ENCODE data around the gene PRR12. TPM values are rescaled to one million over a fixed set of nuclear protein-coding genes. Genes with fewer than 3 reads are reported as not detected.

PRR12 gene
- total RNA-seq, 1 experiment from 2014 or later: 22.9 TPM

GRCh38 chr19:49592486-49593232 lies 1.7 kb downstream of the PRR12 start:
- in situ Hi-C loops (cut with HindIII; ENCODE audit: low pct_unique_long_range_greater_than_20kb, low sequenced_read_pairs): no loop called here
- ChIA-PET POLR2A (no interaction called here), CTCF (no interaction called here)
- Histone ChIP-seq H3K4me3 (ENCODE audit: low read depth in 2 of 2, low read length in 2 of 2) (peak overlapping the region; percentile 67 to 73), H3K27me3 (ENCODE audit: control insufficient read depth, insufficient read depth, low read length) (no peaks in the 10 kb centered on the region), H3K4me1 (ENCODE audit: control insufficient read depth, insufficient read depth, low read length) (peaks cover 8% of the 10 kb centered on the region), H3K9me3 (ENCODE audit: control insufficient read depth, insufficient read depth, low read depth, low read length) (no peaks in the 10 kb centered on the region), H3K27ac (ENCODE audit: low read length) (peak overlapping the region; percentile 83), H3K36me3 (ENCODE audit: control insufficient read depth, insufficient read depth, low read length) (peaks cover 4% of the 10 kb centered on the region; the same call in 1 of the 2 replicates)
- DNase-seq (ENCODE audit: low read depth, low spot score) (no peak), ATAC-seq (0 out of 2 replicates have a peak, but pooled peaks have one; percentile 5)
- no peak for TF ChIP-seq CTCF (IDR thresholded peaks at IDR 0.05)
- no peak for TF ChIP-seq TCF7L2 (IDR thresholded peaks at IDR 0.05; ENCODE audit: low read depth, low read length)
- no peak for TF ChIP-seq POLR2AphosphoS5 (IDR thresholded peaks at IDR 0.05; ENCODE audit: low read depth, low read length)
- no peak for TF ChIP-seq REST (IDR thresholded peaks at IDR 0.05; ENCODE audit: insufficient read depth in 1 of 2, low read depth in 2 of 2, low read length in 1 of 2)
- TF ChIP-seq SIN3A (IDR thresholded peaks at IDR 0.05; ENCODE audit: borderline replicate concordance, insufficient read depth, low read depth, low read length): no peak
- no TSS peak for BruUV-seq (replicated peaks)
- intact Hi-C loops (cut with micrococcal nuclease; ENCODE audit: unreplicated experiment): no loop called here

GRCh38 chr19:49593233-49594113 lies 2.5 kb downstream of the PRR12 start:
- ChIA-PET POLR2A (interaction anchor here (0.6 kb wide), 1 partner anchor 43 kb away, joined by 4 read pairs; no protein-coding TSS in a partner anchor), CTCF (interaction anchor here (0.6 kb wide), 1 partner anchor 56 kb away, joined by 4 read pairs; no protein-coding TSS in a partner anchor)
- DNase-seq (ENCODE audit: low read depth, low spot score) (no peak), ATAC-seq (peak; percentile 70)
- H3K27me3 ChIP-seq (ENCODE audit: control insufficient read depth, insufficient read depth, low read length): no peaks in the 10 kb centered on the region
- in situ Hi-C loops (cut with HindIII; ENCODE audit: low pct_unique_long_range_greater_than_20kb, low sequenced_read_pairs) (no loop called here), intact Hi-C loops (cut with micrococcal nuclease; ENCODE audit: unreplicated experiment) (no loop called here)
- no peaks in the 10 kb centered on the region for H3K9me3 ChIP-seq (ENCODE audit: control insufficient read depth, insufficient read depth, low read depth, low read length)
- peak overlapping the region; percentile 77 for H3K27ac ChIP-seq (ENCODE audit: low read length)
- no TSS peak for BruUV-seq (replicated peaks)
- peaks cover 4% of the 10 kb centered on the region; the same call in 1 of the 2 replicates for H3K36me3 ChIP-seq (ENCODE audit: control insufficient read depth, insufficient read depth, low read length)
- TF ChIP-seq POLR2AphosphoS5 (IDR thresholded peaks at IDR 0.05; ENCODE audit: low read depth, low read length) (no peak; the same call in 1 of the 2 replicates), REST (IDR thresholded peaks at IDR 0.05; ENCODE audit: insufficient read depth in 1 of 2, low read depth in 2 of 2, low read length in 1 of 2) (no peak), TCF7L2 (IDR thresholded peaks at IDR 0.05; ENCODE audit: low read depth, low read length) (no peak), CTCF (IDR thresholded peaks at IDR 0.05) (no peak), SIN3A (IDR thresholded peaks at IDR 0.05; ENCODE audit: borderline replicate concordance, insufficient read depth, low read depth, low read length) (no peak)
- H3K4me1 ChIP-seq (ENCODE audit: control insufficient read depth, insufficient read depth, low read length): peaks cover 8% of the 10 kb centered on the region
- peak overlapping the region; percentile 67 to 73 for H3K4me3 ChIP-seq (ENCODE audit: low read depth in 2 of 2, low read length in 2 of 2)
